ENCODE results near the gene MAPKBP1. TPM values are rescaled to one million over a fixed set of nuclear protein-coding genes. Genes with fewer than 3 reads are reported as not detected.

Gene MAPKBP1
- total RNA-seq, 2 experiments from 2014 or later = 24.7 to 33.1 TPM

DNA sequence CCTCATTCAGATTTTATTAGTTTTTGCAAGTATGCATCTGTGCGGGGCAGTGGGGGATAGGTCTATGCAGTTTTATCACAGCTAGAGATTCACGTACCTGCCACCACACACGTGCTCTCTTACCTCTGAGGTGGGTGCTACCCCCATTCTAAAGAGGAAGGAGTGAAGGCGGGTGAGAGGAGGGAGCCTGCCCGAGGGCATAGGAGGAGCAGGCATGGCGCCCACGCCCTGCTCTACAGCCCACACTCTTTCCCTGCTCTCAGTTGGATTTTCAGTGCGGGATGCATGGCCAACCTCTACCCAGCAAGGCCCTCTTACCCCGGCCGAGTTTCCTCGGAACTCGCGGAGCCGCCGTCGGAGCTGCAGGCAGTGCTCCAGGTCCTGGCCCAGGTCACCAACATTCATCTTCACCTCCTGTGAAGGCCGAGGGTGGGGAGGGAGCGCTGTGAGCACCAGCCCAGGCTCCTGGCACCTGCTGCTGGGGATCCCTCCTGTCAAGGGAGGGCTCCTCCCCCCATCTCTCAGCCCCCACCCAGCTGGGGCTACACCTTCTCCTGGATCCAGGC is 91.3 kb downstream of the MAPKBP1 start:
- CTCF ChIA-PET = interaction anchor here (1.6 to 3.0 kb wide), 2 partner anchors 39 to 50 kb away, joined by 4 to 9 read pairs; no protein-coding TSS in a partner anchor
- ATAC-seq (no peak), DNase-seq (no peak)
- no peak overlapping the region for H3K27ac Mint-ChIP-seq
- no peaks in the 10 kb centered on the region for H3K9me3 Mint-ChIP-seq (ENCODE audit: low read depth)
- H3K4me3 Mint-ChIP-seq = no peak overlapping the region
- H3K36me3 Mint-ChIP-seq = no peaks in the 10 kb centered on the region
- H3K4me1 Mint-ChIP-seq = peaks cover 12% of the 10 kb centered on the region
- no peaks in the 10 kb centered on the region for H3K27me3 Mint-ChIP-seq

DNA sequence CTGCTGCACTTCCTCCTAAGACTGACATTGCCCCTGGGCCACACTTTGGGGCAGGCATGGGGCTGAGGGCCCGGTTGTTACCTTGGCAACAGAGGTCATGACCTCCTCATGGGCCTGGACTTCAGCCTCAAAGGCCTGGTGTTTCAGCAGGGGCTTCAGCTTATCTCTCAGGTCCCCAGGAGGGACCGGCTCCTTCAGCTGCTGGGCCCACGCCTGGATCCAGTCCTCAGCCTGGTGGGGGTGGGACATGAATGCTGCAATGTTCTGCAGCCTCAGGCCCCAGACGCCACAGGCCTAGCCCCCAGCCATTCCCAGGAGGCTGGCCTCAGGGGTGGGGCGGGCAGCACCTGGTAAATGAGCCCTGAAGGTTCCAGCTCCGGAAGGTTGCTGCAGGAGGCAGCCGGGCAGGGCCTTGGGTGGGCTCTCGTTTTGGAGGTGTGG is 92.0 kb downstream of the MAPKBP1 start:
- Mint-ChIP-seq H3K4me1 (peaks cover 19% of the 10 kb centered on the region), H3K36me3 (no peaks in the 10 kb centered on the region), H3K27me3 (no peaks in the 10 kb centered on the region), H3K27ac (no peak overlapping the region), H3K9me3 (ENCODE audit: low read depth) (no peaks in the 10 kb centered on the region), H3K4me3 (no peak overlapping the region)
- CTCF ChIA-PET = no interaction called here
- DNase-seq (no peak), ATAC-seq (no peak)

GRCh38 chr15:41866872-41867579 is 92.7 kb downstream of the MAPKBP1 start:
- DNase-seq = no peak
- H3K36me3 Mint-ChIP-seq = no peaks in the 10 kb centered on the region
- CTCF ChIA-PET = no interaction called here
- no peak for ATAC-seq
- H3K9me3 Mint-ChIP-seq (ENCODE audit: low read depth) = no peaks in the 10 kb centered on the region
- H3K4me3 Mint-ChIP-seq = no peak overlapping the region
- no peak overlapping the region for H3K27ac Mint-ChIP-seq
- H3K4me1 Mint-ChIP-seq = peaks cover 22% of the 10 kb centered on the region
- H3K27me3 Mint-ChIP-seq = no peaks in the 10 kb centered on the region

GRCh38 chr15:41868321-41868720 is 94.0 kb downstream of the MAPKBP1 start:
- DNase-seq = no peak
- ATAC-seq = no peak
- Mint-ChIP-seq H3K27me3 (no peaks in the 10 kb centered on the region), H3K36me3 (no peaks in the 10 kb centered on the region), H3K4me3 (no peak overlapping the region), H3K27ac (no peak overlapping the region), H3K9me3 (ENCODE audit: low read depth) (no peaks in the 10 kb centered on the region), H3K4me1 (peaks cover 17% of the 10 kb centered on the region)
- CTCF ChIA-PET = interaction anchor here (3.8 kb wide), 1 partner anchor 94 kb away, joined by 17 read pairs; the partner anchor contains the start of gene MAPKBP1

GRCh38 chr15:41869770-41870688 is 95.7 kb downstream of the MAPKBP1 start:
- Mint-ChIP-seq H3K9me3 (ENCODE audit: low read depth) (no peaks in the 10 kb centered on the region), H3K4me3 (no peak overlapping the region), H3K27me3 (no peaks in the 10 kb centered on the region), H3K4me1 (peaks cover 17% of the 10 kb centered on the region), H3K36me3 (no peaks in the 10 kb centered on the region), H3K27ac (peak overlapping the region; percentile 88)
- ATAC-seq = no peak
- CTCF ChIA-PET = interaction anchor here (0.9 to 3.8 kb wide), 9 partner anchors 8 to 98 kb away, joined by 3 to 17 read pairs (median 4); partner anchors contain the start of gene MAPKBP1
- no peak for DNase-seq

DNA sequence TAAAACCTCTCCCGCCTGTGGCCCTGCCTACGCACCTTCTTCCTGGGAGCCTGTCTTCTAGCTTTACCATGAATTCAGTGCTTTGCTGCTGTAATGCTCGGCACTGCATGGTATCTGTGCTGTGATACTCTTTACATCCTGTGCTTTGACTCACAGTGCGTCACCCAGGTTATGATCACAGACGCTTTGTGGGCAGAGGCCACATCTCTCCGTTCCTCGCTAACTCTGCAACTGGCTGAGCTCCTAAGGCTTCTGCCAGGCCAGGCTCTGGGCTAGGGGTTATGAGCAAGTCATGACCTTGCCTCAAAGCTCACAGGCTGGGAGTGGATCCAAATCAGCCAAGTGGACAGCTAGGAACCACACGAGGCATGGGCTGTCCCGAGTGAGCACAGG is 96.4 kb downstream of the MAPKBP1 start:
- no peaks in the 10 kb centered on the region for H3K9me3 Mint-ChIP-seq (ENCODE audit: low read depth)
- CTCF ChIA-PET = interaction anchor here (0.6 to 3.8 kb wide), 10 partner anchors 9 to 98 kb away, joined by 3 to 17 read pairs (median 4); partner anchors contain the start of gene MAPKBP1
- peak overlapping the region; percentile 88 for H3K27ac Mint-ChIP-seq
- peak; percentile 87 for DNase-seq
- H3K36me3 Mint-ChIP-seq = no peaks in the 10 kb centered on the region
- no peak overlapping the region for H3K4me3 Mint-ChIP-seq
- H3K4me1 Mint-ChIP-seq = peaks cover 17% of the 10 kb centered on the region
- peak; percentile 96 for ATAC-seq
- no peaks in the 10 kb centered on the region for H3K27me3 Mint-ChIP-seq

- ATAC-seq (no peak), DNase-seq (no peak)
- H3K36me3 Mint-ChIP-seq = no peaks in the 10 kb centered on the region
- H3K9me3 Mint-ChIP-seq (ENCODE audit: low read depth) = no peaks in the 10 kb centered on the region
- CTCF ChIA-PET = interaction anchor here (0.6 to 3.8 kb wide), 10 partner anchors 10 to 99 kb away, joined by 3 to 17 read pairs (median 4); partner anchors contain the start of gene MAPKBP1
- H3K27me3 Mint-ChIP-seq = no peaks in the 10 kb centered on the region
- H3K4me3 Mint-ChIP-seq = no peak overlapping the region
- peak overlapping the region; percentile 88 for H3K27ac Mint-ChIP-seq
- peaks cover 17% of the 10 kb centered on the region for H3K4me1 Mint-ChIP-seq
Measured at GRCh38 chr15:41871175-41871905, 97.1 kb downstream of the MAPKBP1 start.

GRCh38 chr15:41872166-41872747 is 98.0 kb downstream of the MAPKBP1 start:
- Mint-ChIP-seq H3K36me3 (no peaks in the 10 kb centered on the region), H3K27me3 (no peaks in the 10 kb centered on the region), H3K4me1 (peaks cover 17% of the 10 kb centered on the region), H3K4me3 (no peak overlapping the region), H3K27ac (no peak overlapping the region), H3K9me3 (ENCODE audit: low read depth) (no peaks in the 10 kb centered on the region)
- DNase-seq (no peak), ATAC-seq (no peak)
- CTCF ChIA-PET = no interaction called here

GRCh38 chr15:41873711-41874110 is 99.4 kb downstream of the MAPKBP1 start:
- no peaks in the 10 kb centered on the region for H3K27me3 Mint-ChIP-seq
- no peak for ATAC-seq
- CTCF ChIA-PET = no interaction called here

DNA sequence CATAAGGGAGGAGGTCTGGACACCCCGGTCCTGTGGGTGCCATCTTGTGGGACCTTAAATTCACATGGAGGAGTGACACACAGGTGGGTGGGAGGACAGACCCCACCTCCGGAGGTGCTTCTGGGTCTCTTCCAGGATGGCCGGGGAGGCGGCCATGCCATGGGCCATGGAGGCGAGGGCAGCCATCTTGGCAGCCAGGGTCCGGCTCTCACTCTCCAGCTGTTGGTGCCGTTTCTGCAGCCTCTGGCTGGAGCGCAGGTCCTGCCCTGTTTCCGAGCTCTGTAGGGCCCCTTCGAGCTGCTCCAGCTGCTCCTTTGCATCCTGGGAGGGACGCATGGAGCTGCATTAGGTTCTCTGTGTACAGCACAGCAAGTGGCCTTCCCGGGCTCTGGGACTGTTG is 100.5 kb downstream of the MAPKBP1 start:
- Mint-ChIP-seq H3K27ac (no peak overlapping the region), H3K4me1 (peaks cover 15% of the 10 kb centered on the region), H3K36me3 (no peaks in the 10 kb centered on the region), H3K9me3 (ENCODE audit: low read depth) (no peaks in the 10 kb centered on the region), H3K27me3 (no peaks in the 10 kb centered on the region), H3K4me3 (no peak overlapping the region)
- ATAC-seq = no peak
- CTCF ChIA-PET = interaction anchor here (1.8 kb wide), 1 partner anchor 100 kb away, joined by 5 read pairs; the partner anchor contains the start of gene MAPKBP1
- DNase-seq = no peak

More at GRCh38 chr15:41873711-41874110, 99.4 kb downstream of the MAPKBP1 start:
- no peaks in the 10 kb centered on the region for H3K36me3 Mint-ChIP-seq
- H3K9me3 Mint-ChIP-seq (ENCODE audit: low read depth) = no peaks in the 10 kb centered on the region
- no peak for DNase-seq
- H3K4me3 Mint-ChIP-seq = no peak overlapping the region
- peaks cover 17% of the 10 kb centered on the region for H3K4me1 Mint-ChIP-seq
- H3K27ac Mint-ChIP-seq = no peak overlapping the region

DNA sequence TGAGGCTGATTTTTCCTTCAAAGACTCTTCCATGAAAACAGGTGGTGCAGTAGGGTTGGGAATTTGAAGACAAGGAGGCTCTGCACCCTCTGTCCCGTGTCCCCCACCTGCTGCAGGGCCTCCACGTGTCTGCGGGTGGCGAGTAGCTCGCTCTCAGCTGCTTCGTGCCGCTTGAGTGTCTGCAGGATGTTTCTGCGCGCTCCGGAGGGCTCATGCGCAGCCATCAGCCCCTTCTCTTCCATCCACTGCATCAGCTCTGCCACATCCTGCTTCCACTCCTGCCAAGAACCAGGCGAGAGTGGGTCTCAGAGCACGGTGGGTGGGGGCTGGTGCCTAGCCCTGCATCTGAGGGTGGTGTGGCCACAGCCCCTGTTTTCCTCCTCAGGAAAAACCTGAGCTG is 101.7 kb downstream of the MAPKBP1 start:
- CTCF ChIA-PET = interaction anchor here (1.2 to 1.8 kb wide), 3 partner anchors 28 to 102 kb away, joined by 3 to 5 read pairs (median 4); partner anchors contain the start of gene MAPKBP1
- ATAC-seq (no peak), DNase-seq (no peak)
- peaks cover under 1% of the 10 kb centered on the region for H3K27me3 Mint-ChIP-seq
- H3K4me1 Mint-ChIP-seq = peaks cover 6% of the 10 kb centered on the region
- H3K4me3 Mint-ChIP-seq = no peak overlapping the region
- H3K9me3 Mint-ChIP-seq (ENCODE audit: low read depth) = no peaks in the 10 kb centered on the region
- no peaks in the 10 kb centered on the region for H3K36me3 Mint-ChIP-seq
- no peak overlapping the region for H3K27ac Mint-ChIP-seq

DNA sequence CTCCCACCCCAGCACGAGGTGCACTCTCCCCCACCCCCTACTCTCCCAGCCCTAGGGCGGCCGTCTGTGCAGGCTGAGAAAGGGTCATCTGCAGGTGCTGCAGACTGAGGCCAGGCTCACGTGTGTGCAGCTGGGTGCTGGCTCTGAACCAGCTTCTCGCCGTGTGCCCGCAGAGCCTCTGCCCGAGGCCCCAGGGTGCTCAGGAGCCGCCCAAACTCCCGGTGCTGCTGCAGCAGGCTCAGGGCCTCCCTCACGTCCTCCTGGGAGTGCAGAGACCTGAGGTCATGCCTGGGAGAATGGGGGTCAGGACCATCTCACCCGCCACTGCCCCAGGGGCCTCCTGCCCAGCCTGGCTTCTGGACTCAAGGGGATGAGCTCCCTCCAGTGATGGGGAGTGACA is 102.4 kb downstream of the MAPKBP1 start:
- CTCF ChIA-PET = interaction anchor here (1.3 to 1.8 kb wide), 2 partner anchors 75 to 102 kb away, joined by 4 to 5 read pairs; partner anchors contain the start of gene MAPKBP1
- H3K36me3 Mint-ChIP-seq = no peaks in the 10 kb centered on the region
- ATAC-seq (no peak), DNase-seq (no peak)
- peaks cover 6% of the 10 kb centered on the region for H3K4me1 Mint-ChIP-seq
- H3K9me3 Mint-ChIP-seq (ENCODE audit: low read depth) = no peaks in the 10 kb centered on the region
- no peak overlapping the region for H3K27ac Mint-ChIP-seq
- H3K27me3 Mint-ChIP-seq = peaks cover 7% of the 10 kb centered on the region
- no peak overlapping the region for H3K4me3 Mint-ChIP-seq
